HG03025 (cell line): ENCODE data around the gene SMAD4.
"Not testable (repeated sequence)": the region's sequence is repeated elsewhere in the genome, so short reads cannot be mapped to it uniquely, and the experiment has no call there.

Experiments
- ATAC-seq: cut with Tn5 transposase; IDR thresholded peaks from one replicate; pipeline ENCODE4 v1.9.1; 2021; ENCODE audit warnings: mild to moderate bottlenecking, moderate library complexity; ENCODE audit not compliant: unreplicated experiment, low FRiP score

The SMAD4 gene

DNA sequence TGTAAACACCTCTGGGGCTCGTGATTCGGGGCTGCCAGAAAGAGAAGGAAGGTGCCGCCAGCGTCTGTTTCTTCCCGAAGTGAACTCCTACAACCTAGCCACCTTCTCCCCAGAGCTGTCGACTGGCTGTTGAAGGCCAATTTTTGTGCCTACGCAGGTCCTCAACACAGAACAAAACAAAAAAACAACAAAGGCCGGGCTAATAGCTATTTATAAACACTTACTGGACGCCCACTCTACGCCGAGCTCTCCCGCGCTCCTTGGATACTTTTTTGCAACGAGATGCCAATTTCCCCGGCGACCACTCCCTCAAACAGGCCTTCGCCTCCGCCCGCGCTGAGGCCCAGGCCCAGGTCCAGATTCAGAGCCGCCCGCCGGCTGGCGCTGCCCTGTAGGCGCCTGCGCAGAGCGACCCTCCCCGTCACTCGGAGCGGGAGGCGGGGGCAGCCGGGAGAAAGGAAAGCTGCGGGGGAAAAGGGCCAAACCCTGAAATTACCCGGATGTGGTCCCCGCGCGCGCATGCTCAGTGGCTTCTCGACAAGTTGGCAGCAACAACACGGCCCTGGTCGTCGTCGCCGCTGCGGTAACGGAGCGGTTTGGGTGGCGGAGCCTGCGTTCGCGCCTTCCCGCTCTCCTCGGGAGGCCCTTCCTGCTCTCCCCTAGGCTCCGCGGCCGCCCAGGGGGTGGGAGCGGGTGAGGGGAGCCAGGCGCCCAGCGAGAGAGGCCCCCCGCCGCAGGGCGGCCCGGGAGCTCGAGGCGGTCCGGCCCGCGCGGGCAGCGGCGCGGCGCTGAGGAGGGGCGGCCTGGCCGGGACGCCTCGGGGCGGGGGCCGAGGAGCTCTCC is at the start of gene SMAD4:
TSS of gene SMAD4 (plus strand) at position 520 of the 843 bp plus-strand sequence. CDS start 16,834 bp downstream, outside the sequence.
- peak; percentile 70 for ATAC-seq

DNA sequence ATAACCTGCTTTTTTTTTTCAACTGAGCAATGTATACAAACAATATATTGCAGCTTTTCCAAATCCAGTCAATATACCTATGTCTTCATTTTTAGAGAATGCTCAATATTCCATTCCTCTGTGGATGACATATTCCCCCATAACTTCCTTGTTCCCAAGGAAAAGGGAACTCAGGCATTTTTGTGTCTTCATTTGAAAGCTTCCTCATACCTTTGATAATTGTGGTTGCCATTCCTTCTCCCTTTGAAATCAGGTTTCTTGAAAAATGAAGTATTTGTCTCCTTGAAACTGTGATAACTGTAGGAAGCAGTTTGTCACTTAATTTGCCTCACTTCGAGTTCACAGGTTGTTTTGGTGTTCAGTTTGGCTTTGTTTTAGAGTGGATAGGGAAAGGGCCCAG is 48.6 kb upstream of the SMAD4 start:
- no peak for ATAC-seq

DNA sequence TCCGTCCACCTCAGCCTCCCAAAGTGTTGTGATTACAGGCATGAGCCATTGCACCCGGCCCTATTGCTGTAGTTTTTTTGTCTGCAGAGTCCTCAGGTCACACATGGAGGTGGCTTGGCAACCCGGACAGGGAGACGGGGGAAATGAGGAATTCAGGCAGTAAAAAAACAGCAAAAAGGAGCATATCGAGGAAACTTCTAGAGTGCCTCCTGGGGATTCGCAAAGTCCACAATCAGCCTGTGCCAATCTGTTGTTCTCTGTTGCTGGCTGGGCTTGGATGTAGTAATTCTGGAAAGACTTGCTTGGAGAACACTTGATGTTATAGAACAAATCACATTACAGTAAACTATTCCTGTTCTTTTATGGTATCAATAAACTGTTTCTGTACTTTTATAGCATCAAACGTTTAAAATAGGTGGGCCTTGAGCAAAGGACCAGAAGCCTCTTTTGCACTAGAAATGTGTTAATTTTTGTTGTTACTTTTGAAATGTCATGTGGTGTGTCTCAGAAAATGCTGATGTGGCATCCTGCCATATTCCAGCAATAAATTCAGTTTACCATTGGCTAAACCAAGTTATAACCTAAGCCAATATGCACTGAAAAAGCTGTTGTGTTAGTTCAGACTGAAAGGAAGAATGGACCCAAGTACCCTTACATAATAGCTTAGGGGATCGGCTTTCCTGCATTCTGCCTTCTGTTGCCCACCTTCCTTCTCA is 47.8 kb upstream of the SMAD4 start:
- no peak for ATAC-seq

DNA sequence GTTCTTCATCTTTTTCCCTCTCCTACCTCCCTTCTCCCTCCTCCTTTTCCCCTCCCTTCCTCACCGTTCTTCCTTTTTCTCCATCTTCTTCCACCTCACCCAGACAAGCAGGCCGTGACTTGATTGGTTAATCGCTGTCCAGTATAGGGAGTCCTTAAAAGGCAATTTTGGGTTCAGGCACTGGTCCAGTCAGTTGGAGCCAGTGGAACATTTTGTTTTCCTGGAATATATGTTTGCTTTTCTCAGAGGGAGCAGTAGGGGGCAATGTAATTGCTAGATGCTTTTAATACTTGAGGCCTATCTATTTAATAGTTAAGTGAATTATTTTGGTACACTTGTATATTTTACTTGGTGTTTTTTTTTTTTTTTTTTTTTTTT is 47.2 kb upstream of the SMAD4 start:
- no peak for ATAC-seq

DNA sequence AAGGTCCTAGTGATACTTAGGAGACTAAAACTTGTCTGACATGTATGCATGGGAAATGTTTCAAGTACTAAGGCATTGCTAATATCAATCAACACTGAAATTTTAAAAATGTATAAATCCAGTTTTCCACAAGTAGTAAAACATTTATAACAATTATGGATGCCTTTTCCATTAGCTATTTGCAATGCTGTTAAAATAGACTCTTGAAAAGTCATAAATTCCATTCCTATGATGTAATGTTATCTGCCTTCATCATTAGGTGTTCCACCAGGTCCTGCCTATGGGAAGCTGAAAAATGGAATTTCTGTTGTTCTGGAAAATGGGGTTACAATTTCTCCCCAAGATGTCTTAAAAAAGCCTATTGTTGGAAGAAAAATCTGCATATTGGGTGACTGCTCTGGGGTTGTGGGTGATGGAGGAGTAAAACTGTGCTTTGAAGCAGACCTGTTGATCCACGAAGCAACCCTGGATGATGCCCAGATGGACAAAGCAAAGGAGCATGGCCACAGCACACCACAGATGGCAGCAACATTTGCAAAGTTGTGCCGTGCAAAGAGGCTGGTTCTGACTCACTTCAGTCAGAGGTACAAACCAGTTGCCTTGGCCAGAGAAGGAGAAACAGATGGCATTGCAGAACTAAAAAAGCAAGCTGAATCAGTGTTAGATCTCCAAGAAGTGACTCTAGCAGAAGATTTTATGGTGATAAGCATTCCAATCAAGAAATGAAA is 43.5 kb upstream of the SMAD4 start:
- ATAC-seq: no peak

DNA sequence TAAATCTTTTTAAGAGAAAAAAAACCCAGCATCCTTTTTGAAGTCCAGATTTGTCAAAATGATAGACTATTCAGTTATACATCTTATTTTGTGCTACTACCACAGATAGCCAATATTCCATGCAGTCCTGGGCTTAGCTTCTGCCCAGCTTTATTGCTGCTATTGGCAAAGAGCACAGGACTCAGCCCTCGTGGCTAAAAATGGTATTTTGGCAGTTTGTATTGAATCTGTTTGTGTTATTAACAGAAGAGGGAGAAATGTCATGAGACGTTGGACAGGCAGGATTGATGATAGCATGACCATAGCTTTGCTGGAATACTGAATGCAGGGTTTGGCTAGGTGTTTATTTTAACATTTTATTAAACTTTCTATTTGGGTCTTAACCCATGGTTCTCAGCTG is 42.8 kb upstream of the SMAD4 start:
- no peak for ATAC-seq

DNA sequence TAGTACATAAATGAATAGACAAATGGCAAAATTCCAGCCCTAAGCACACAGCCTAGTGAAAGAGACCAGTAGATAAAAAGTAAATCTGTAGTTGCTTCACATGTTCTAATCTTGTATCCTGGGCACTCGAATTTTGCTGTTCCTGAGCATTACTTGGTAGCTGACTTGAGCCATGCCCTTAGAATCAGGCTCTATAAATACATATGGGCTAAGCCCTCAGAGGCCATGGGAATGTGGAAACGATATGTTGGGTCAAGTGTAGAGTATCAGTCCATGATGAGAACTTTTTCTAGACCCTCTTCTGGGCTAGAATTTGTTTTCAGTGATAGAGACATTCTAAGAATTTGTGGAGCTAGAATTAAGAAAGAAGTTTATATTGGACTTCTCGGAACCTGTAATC is 40.3 kb upstream of the SMAD4 start:
- no peak for ATAC-seq

DNA sequence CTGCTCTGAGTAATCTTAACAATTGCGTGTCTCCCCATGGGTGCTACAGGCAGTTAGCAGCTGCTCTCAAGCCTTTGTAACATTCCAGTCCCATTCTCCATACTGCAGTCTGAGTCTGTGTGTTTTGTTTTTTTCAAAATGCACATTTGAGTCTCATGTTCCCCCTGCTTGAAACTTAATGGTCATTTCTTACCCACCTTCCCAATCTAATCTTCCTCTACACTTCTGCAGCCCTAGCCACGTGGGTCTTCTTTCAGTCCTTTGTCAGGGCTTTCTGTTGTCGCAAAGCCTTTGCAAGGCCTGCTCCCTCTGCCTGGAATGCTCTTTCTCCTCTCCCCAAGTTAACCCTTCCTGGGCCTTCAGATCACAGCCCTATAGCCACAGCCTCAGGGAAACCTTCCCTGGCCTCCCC is 37.7 kb upstream of the SMAD4 start:
- ATAC-seq: no peak

DNA sequence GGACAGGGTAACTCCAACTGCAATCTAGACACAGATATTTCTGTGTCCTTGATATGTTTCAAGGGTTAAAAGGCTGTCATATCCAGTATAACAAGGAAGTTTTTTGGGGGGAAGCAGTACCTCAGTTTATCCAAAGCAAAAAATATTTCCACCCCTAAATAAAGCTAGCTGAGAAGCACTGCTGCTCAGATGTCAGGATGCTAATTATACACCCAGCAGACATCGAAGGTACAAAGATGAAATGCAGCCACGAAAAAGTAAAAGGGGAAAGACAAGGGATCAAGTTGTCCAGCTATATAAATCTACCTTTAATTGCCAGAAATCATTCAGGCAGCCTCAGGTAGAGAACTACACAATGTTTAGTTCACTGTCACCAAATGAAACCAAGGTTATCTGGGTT is 36.0 kb upstream of the SMAD4 start:
- no peak for ATAC-seq

DNA sequence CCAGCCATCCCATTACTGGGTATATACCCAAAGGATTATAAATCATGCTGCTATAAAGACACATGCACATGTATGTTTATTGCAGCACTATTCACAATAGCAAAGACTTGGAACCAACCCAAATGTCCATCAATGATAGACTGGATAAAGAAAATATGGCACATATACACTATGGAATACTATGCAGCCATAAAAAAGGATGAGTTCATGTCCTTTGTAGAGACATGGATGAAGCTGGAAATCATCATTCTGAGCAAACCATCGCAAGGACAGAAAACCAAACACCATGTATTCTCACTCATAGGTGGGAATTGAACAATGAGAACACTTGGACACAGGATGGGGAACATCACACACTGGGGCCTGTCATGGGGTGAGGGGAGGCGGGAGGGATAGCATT is 26.8 kb upstream of the SMAD4 start:
- not testable (repeated sequence) for ATAC-seq

DNA sequence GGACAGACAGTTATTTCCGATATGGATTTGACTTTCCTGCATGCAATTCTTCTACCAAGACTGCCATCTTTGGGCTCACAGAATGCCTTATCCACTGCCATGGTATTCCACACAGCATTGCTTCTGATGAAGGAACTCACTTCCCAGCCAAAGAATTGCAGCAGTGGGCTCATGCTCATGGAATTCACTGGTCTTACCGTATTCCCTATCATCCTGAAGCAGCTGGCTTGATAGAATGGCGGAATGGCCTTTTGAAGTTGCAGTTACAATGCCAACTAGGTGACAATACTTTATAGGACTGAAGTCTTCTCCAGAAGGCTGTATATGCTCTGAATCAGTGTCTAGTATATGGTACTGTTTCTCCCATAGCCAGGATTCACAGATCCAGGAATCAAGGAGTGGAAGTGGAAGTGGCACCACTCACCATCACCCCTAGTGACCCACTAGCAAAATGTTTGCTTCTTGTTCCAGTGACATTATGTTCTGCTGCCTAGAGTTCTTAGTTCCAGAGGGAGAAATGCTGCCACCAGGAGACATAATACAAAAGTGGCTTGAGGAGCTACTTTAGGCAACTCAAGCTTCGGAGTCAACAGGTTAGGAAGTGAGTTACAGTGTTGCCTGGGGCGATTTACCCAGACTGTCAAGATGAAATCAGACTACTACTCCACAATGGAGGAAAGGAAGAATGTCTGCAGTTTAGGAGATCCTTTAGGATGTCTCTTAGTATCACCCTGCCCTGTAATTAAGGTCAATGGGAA is 23.8 kb upstream of the SMAD4 start:
- ATAC-seq: no peak

DNA sequence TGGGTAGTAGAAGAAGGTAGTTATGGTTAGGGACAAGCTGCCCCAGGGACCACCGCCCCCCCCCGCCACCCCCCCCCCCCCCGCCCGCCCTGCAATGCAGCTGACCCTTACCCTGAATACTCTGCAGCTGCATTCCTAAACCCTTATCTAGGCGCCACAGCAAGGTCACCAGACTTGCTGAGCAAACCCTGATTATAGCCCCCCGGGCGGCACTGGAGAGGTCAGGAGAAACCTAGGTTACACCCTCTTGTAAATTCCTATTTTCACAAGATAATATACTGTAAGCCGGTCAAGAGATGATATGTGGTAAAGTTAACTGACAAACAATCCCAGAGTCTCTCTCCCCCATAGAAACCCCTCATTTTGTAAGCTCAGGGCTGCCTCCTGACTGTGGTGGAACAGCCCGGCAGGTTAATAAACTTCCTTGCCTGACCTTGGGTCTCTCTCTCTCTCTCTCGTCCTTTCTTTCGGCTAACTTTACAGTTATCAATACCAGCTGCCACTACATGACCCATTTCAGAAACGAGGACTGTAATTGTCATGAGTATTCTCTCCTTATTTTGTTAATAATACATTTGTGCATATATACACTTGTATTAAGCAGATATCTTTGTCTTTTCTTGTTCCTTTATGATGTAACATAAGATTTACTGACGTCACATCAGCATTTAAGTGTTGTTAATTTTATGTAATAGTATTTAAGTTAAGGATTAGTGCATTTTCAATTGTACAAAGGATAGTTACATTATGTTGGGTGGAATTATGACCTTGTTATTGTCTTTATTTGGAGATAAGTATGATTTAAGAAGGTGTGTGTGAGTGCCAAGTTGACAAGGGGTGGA is 22.8 kb upstream of the SMAD4 start:
- ATAC-seq: no peak

DNA sequence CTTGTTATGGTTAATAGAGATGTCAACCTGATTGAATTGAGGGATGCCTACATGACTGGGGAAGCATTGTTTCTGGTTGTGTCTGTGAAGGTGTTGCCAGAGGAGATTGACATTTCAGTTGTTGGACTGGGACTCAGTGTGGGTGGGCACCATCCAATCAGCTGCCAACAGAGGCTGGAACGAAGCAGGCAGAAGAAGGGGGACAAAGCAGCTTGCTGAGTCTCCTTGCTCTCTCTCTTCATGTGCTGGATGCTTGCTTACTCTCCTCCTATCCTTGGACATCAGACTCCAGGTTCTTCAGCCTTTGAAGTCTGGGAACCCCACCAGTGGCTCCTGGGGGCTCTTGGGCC is 22.2 kb upstream of the SMAD4 start:
- no peak for ATAC-seq

DNA sequence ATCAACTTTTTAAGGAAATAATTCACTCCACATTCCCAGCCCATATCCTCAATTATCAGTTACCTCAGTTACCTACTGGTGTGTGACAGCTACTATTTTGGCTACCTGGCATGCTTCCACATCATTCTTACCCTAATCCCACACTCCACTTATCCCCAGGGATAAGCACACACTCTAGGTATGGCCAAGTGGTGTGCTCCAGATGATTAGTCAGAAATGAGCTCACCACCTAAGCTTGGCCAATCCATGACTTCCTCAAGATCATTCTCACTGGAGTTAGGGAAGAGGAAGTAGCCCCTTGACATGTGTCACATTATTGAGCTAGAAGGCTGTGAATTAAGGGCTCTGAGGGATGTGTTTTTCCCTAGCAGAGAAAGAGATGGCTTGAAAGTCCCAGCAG is 20.9 kb upstream of the SMAD4 start:
- ATAC-seq: no peak

DNA sequence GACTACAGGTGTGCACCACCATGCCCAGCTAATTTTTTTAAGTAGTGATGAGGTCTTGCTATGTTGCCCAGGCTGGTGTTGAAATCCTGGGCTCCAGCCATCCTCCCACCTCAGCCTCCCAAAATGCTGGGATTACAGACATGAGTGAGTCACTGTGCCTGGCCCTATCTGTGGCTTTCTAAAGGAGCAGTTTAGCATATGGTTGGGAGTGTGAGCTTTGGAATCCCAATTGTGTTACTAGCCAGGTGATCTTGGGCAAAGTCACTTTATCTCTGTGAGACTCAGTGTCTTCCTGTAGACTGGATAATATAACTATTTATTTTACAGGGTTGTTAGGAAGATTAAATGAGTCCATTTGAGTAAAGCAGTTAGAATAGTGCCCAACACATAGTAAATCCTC is 19.8 kb upstream of the SMAD4 start:
- no peak for ATAC-seq

DNA sequence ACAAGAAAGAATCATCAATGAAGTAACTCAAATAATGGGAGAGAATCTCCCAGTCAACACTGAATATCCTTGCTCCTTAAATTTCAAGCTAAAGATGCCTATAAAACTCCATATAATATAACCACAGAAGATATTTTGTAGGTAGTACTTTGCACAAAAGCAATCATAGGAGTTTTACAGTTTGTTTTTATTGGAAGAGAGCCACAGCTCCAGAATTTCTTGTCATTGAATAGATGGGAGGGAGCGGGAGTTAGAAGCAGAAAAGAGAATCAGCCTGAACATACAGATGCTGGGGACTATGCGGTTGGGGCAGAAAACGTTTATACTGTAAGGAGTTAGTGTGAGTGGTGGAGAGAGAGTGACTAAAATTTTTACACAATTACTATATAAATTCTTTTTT is 18.3 kb upstream of the SMAD4 start:
- ATAC-seq: no peak

DNA sequence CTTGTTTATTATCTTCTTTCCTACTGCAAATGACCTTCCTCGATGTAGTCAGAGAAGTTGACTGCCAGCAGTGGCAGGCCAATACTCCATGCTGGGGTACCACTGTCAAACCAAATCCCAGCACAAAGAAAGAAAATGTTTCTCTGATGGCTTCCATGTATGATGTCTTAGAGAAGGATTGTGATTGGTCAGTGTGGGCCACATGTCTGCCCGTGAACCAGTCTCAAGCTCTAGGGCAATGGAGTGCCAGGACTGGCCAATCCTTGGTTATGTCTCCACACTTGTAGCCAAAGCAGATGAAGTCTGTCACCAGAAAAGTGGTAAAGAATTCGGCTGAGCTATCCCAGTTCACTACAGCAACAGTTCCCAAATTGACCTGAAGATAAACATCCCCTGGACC is 17.6 kb upstream of the SMAD4 start:
- ATAC-seq: no peak

DNA sequence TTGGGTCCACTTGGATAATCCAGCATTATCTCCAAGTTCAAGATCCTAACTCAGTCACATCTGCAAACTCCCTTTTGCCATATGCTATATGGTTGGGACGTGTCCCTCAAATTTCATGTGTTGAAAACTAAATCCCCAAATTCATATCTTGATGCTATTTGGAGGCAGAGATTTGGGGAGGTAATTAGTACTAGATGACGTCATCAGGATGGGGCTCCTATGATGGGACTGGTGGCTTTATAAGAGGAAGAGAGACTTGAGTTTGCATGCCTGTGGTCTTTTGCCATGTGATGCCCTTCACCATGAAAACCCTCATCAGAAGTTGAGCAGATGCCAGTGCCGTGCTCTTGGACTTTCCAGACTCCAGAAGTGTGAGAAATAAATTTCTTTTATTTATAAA is 16.8 kb upstream of the SMAD4 start:
- ATAC-seq: no peak

DNA sequence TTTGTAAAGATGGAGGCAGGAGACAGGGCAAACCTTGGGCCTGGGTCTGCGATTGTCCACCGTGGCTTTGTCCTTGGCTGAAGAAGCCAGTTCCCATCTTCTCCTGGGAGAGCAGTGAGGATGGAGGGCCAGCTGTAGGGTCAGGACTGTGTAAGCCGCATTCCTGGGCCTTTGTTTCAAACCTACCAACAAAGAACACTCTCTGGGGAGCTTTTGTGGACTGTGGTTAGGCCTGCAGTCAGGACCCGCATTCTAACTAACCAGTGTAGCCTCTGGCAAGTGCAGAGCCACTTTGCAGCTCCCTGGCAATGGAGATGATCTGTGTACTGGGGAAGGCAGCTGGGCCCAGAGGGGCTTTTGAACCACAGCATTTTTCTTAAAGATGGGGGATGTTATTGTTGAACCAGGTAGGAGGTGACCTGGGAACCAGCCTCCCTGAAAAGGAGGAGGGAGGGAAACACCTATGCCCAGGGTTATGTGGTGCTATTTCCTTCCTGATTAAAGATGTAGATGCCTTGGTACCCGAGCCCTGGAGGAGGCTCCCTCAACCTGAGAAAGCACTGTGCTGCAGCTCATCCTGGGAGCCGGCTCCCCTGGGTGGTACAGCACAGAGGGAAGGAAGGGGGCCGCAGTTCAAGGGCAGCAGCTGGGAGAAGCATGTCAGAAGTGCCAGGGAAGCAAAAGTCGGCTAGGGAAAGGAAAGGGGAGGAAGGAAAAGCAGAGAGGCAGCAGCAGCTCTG is 12.7 kb upstream of the SMAD4 start:
- no peak for ATAC-seq
